ENCODE data around the gene GGA3.
A peak's percentile ranks its signal among the peaks of the same experiment; 100 is the strongest.
"Not testable (repeated sequence)": the region's sequence is repeated elsewhere in the genome, so short reads cannot be mapped to it uniquely, and the experiment has no call there.

GGA3 gene

DNA sequence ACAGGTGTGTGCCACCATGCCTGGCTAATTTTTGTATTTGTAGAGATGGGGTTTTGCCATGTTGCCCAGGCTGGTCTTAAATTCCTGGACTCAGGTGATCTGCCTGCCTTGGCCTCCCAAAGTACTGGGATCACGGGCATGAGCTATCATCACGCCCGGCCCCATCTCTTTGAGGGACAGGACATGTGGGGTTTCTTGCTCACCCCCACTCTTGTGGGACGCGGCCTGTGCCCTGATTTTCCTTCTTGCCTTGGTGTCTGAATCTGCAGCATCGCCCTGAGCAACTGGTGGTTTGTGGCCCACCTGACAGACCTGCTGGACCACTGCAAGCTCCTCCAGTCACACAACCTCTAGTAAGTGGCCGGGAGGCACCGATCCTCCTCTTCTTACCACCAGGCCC lies 30.3 kb downstream of the GGA3 start:
- H3K4me3 ChIP-seq (ENCODE audit: low read depth, low read length): no peak overlapping the region
- DNase-seq (ENCODE audit: low read depth): no peak

DNA sequence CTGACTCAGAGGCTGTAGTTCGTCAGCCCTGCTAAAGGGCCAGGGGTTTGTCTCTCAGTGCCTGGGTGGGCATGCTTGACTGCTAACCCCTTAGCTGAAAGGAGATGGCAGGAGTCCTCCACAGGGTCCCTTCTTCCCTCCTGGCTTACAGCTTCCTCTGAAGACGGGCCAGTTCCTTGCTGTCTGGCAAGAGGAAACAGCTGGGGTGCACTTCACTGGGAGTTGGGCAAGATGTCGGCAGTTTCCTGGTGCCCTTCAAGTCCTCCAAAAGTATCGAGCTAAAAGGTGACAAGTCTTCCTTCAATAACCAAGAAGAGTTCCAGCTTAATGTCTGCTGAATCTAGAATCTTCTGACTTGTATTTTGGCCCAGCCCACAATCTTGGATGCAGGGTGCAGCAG lies 32.6 kb downstream of the GGA3 start:
- no peak for DNase-seq (ENCODE audit: low read depth)
- no peak overlapping the region for H3K4me3 ChIP-seq (ENCODE audit: low read depth, low read length)

DNA sequence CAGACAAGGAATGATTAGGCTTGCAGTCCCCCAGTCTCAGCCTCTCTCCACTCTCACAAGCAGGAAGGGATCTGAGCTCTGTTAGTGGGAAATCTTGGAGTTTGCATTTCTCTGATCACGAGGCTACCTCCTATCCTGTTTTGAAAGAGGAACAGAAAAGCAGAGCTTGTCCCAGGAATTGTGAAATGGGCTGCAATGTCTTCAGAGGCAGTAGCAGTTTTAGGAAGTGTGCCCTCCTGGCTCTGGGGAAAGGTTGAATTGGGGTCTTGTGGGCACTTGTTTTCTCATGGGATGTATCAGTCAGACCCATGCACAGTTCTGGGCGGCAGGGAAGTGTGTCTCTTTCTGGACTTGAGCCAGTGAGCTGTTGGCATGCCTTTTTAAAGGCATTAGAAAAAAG lies 33.1 kb downstream of the GGA3 start:
- DNase-seq (ENCODE audit: low read depth): no peak
- no peak overlapping the region for H3K4me3 ChIP-seq (ENCODE audit: low read depth, low read length)

DNA sequence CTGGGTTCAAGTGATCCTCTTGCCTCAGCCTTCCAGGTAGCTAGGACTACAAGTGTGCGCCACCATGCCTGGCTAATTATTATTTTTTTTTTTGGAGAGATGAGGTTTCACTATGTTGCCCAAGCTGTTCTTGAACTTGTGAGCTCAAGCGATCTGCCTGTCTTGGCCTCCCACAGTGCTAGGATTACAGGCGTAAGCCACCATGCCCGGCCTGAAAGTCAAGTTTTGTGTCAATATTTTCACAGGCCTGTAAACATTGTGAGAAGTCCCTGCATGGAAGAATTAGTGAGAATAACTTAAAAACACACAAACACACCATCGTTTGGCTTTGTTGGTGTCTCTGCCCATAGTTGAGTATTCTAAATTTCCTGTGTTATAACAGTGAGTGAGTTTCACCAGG lies 33.7 kb downstream of the GGA3 start:
- no peak for DNase-seq (ENCODE audit: low read depth)
- no peak overlapping the region for H3K4me3 ChIP-seq (ENCODE audit: low read depth, low read length)

DNA sequence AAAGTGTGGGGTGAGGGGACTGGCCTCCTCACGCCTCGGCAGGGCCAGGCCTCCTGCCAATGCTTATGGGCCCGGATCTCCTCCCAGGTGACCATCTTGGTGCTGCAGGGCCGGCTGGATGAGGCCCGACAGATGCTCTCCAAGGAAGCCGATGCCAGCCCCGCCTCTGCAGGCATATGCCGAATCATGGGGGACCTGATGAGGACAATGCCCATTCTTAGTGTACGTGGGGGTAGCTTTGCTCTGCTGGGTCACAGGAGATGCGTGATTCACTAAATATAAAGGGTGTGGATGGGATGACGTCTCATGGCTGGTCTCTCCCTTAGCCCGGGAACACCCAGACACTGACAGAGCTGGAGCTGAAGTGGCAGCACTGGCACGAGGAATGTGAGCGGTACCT lies 36.4 kb downstream of the GGA3 start:
- H3K4me3 ChIP-seq (ENCODE audit: low read depth, low read length): no peak overlapping the region
- no peak for DNase-seq (ENCODE audit: low read depth)

DNA sequence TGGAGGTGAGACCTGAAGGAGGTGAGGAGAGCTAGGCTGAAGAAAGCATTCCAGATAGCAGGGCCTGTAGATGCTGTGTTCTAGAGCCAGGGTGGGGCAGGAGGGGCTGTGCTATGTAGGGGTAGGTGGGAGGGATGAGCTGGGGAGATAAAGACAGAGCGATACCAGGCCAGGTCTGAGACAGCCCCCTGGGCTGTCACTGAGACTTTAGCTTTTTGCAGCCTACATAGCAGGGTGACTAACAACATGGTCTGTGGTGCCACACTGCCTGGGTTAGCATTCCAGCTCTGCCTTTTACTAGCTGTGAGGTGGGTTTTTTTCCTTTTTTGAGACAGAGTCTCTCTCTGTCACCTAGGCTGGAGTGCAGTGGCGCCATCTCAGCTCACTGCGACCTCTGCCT lies 41.6 kb downstream of the GGA3 start:
- H3K4me3 ChIP-seq (ENCODE audit: low read depth, low read length): no peak overlapping the region

DNA sequence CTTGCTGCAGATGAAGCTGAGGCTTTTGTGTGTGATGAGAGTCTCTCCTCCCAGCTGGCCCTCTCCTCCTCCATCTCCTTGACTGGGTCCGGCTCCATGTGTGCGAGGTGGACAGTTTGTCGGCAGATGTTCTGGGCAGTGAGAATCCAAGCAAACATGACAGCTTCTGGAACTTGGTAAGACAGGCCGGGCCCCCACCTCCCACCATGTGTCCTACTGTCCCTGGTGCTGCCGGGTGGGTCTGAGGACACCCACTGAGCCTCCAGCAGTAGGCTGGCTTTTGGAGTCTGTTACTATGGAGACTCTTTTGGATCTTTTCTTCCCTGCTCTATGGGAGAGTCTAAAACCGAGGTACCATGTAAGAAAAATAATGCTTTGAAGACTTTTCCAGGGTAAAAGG lies 43.3 kb downstream of the GGA3 start:
- DNase-seq (ENCODE audit: low read depth): no peak
- H3K4me3 ChIP-seq (ENCODE audit: low read depth, low read length): no peak overlapping the region

More for the DNA sequence above, 41.6 kb downstream of the GGA3 start:
- DNase-seq (ENCODE audit: low read depth): no peak

DNA sequence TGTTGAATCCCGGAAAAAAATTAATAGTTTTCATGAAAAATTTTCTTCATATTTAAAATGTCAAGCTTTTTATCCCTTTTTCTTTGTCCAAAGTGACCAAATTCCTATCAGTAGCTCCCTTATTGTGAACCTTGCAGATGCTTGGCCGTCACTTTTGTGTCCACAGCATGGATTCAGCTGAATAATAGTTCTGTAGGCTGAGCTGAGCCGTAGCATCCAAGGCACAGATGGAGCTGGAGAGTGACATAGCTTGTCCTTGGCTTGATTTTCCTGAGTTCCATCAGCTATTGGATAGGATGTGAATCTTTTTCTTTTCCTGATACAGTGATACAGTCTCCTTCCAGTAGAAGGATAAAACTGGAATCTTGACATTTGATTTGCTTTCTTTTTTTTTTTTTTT lies 52.3 kb downstream of the GGA3 start:
- DNase-seq (ENCODE audit: low read depth): no peak
- no peak overlapping the region for H3K4me3 ChIP-seq (ENCODE audit: low read depth, low read length)

DNA sequence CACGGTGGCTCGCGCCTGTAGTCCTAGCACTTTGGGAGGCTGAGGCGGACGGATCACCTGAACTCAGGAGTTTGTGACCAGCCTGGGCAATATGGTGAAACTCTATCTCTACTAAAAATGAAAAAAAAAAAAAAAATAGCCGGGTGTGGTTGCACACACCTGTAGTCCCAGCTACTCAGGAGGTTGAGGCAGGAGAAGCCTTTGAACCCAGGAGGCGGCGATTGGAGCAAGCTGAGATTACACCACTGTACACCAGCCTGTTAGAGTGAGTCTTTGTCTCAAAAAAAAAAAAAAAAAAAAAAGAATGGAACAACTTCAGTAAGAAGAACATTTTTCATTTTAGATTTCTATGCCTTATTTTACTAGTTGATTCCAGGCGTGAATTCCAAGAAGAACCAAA lies 53.2 kb downstream of the GGA3 start:
- DNase-seq (ENCODE audit: low read depth): no peak
- no peak overlapping the region for H3K4me3 ChIP-seq (ENCODE audit: low read depth, low read length)

DNA sequence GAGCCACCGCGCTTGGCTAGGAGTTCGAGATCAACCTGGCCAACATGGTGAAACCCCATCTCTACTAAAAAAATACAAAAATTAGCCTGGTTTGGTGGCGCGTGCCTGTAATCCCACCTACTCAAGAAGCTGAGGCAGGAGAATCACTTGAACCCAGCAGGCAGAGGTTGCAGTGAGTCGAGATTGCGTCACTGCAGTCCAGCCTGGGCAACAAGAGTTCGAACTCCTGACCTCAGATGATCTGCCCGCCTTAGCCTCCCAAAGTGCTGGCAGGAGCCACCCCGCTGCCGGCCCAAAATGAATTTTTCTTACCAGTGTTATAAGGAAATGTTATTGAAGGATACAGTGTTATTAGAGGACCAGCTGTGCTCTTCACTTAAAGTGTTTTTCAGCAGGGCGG lies 53.6 kb downstream of the GGA3 start:
- DNase-seq (ENCODE audit: low read depth): no peak
- no peak overlapping the region for H3K4me3 ChIP-seq (ENCODE audit: low read depth, low read length)

DNA sequence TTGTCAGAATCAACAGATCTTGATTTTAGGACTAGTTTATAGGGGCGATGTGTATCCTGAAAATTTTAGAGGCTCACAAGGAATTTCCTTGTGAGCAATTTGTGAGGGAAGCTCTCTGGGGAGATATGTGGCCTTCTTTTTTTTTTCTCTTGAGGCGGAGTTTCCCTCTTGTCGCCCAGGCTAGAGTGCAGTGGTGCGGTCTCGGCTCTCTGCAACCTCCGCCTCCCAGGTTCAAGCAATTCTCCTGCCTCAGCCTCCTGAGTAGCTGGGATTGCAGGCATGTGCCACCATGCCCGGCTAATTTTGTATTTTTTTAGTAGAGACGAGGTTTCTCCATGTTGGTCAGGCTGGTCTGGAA lies 54.4 kb downstream of the GGA3 start:
- not testable (repeated sequence) for DNase-seq (ENCODE audit: low read depth); H3K4me3 ChIP-seq (ENCODE audit: low read depth, low read length)

DNA sequence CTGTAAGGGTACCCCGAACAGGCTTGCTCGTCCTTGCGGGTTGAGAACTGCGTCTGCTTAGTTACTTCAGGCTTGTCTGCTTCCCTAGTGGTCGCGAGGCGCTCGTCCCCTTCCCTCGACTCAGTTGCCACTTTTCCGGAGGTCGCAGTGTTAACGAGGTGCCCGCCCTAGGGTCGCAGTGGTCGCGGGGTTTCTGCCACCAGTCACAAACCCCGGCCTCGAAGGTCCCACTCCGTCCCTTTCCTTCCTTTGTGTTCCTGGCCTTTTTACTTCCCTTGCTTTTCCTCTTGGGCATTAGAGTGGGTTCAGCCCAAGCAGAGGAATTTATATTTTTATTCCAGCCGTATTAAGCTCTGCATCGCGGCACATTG lies 55.6 kb downstream of the GGA3 start:
- no peak for DNase-seq (ENCODE audit: low read depth)
- peak overlapping the region; percentile 64 for H3K4me3 ChIP-seq (ENCODE audit: low read depth, low read length)

DNA sequence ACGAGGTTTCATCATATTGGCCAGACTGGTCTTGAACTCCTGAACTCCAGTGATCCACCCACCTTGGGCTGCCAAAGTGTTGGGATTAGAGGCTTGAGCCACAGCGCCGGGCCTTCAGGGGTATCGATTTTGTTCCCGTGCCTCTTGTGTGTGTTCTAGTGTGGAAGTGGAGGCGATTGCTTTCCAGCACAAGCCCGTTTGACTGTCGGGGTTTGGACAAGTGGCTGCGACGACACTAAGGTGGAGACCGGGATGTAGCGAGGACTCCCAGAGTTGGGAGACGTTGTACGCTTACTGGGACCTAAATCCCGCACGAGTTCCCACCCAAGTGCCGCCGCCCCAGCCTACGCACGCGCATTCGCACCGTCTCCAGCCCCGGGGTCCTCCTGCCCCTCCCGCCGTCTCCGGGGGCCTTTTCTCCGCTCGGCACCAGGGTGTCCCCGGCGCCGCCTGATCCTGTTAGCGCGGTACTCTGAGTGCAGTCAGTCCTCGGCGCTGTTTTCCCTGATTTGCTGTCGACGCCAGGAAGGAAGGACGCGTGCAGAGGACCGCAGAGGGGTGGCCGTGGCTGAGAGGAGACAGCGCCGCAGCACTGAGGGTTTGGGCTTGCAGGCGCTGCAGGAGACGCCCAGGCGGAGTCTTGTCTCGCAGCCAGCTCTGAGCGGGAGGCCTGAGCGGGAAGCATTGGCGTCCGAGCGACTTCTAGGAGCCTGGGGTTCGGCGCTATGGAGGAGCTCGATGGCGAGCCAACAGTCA lies 56.2 kb downstream of the GGA3 start, which contains the start of gene NUP85:
Gene NUP85 (plus strand): TSS at position 643 of the 756 bp plus-strand sequence. CDS start 83 bp downstream, at position 726.
- H3K4me3 ChIP-seq (ENCODE audit: low read depth, low read length): peak within 1 kb of the TSS; percentile 64
- peak; percentile 68 for DNase-seq (ENCODE audit: low read depth)

DNA sequence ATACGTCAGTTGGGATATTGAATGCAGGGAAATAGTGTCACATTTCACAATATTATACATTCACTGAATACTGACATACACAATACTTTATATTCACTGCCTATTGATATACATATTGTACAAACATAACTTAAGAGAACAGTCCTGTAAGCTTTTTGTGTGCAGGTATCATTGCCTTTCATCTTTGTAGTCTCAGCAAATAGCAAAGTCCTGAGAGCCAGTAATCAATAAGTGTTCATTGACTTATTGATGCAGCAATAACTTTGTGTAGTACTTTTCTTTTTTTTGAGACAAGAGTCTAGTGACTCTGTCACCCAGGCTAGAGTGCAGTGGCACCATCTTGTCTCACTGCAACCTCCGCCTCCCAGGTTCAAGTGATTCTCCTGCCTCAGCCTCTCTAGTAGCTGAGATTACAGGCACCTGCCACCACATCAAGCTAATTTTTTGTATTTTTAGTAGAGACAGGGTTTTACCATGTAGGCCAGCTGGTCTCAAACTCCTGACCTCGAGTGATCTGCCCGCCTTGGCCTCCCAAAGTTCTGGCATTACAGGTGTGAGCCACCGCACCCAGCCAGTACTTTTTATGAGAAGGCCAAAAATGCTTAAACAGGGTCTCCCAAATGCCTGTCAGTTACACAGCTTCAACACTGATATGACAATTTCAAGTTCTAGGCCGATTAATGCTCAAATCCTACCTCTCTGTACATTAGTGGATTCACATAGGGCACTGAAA lies 61.4 kb downstream of the GGA3 start:
- no peak overlapping the region for H3K4me3 ChIP-seq (ENCODE audit: low read depth, low read length)
- no peak for DNase-seq (ENCODE audit: low read depth)

DNA sequence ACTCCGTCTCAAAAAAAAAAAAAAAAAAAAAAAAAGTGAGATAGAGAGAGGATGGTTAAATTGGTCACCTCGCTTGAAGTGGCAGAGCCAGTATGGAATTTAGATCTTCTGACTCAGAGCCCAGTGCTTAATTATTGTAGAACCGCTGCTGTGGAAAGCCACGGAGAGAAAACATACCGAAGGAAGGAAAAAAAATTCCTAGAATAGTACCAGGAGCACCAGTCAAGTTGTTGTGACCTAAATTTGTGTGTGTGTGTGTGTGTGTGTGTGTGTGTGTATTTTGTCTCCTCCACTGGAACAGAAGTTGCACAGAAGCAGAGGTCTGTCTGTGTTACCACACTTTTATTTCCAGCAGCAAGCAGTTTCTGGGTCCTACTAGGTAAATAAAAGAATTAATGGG lies 66.5 kb downstream of the GGA3 start:
- no peak for DNase-seq (ENCODE audit: low read depth)
- H3K4me3 ChIP-seq (ENCODE audit: low read depth, low read length): no peak overlapping the region

DNA sequence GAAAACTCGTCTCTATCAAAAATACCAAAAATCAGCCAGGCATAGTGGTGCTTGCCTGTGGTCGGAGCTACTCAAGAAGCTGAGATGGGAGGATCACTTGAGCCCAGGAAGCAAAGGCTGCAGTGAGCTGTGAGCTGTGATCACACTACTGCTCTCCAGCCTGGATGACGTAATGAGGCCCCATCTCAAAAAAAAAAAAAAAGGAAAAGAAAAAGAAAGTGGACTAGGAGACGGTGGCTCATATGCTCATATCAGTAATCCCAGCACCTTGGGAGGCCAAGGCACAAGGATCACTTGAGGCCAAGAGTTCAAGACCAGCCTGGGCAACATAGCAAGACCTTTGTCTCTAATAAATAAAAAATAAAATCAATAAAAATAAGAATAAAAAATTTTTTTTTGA lies 69.8 kb downstream of the GGA3 start:
- no peak for DNase-seq (ENCODE audit: low read depth)
- H3K4me3 ChIP-seq (ENCODE audit: low read depth, low read length): no peak overlapping the region

DNA sequence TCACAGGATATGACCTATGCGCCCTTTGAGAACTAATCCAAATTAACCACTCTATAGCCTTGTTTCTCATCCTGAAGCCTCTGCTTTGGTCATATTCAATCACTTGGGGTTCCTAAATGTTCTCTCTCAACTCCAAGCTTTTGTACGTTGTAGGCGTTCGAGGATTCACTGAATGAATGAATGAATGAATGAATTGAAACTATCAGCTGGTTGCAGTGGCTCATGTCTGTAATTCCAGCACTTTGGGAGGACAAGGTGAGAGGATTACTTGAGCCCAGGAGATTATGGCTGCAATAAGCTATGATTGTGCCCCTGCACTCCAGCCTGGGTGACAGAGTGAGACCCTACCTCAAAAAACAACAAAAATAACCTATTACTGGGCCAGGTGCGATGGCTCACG lies 72.8 kb downstream of the GGA3 start:
- DNase-seq (ENCODE audit: low read depth): no peak
- H3K4me3 ChIP-seq (ENCODE audit: low read depth, low read length): no peak overlapping the region
